AG04450 (cell line): ENCODE results near the gene CRACDL. TPM values are rescaled to one million over a fixed set of nuclear protein-coding genes. Genes with fewer than 3 reads are reported as not detected.

ENCODE experiments used
- CTCF ChIA-PET: fragments of 300-600, 350-600 bp; formaldehyde crosslinking; extraction: SDS; loops from one replicate; lab custom pipeline; 2022; ENCODE audit warnings: antibody characterized with exemption, inconsistent platforms; lab: Charles Lee
- POLR2A ChIA-PET: fragments of 350-600 bp; formaldehyde crosslinking; extraction: SDS; loops from one replicate; lab custom pipeline; 2021; ENCODE audit warnings: antibody characterized with exemption, inconsistent platforms; lab: Yijun Ruan, JAX
- DNase-seq: peaks from one replicate; pipeline ENCODE4 v3.0.0-alpha.2; 2011; ENCODE audit warnings: low read depth, low spot score
- H3K27ac ChIP-seq: one replicate; pipeline ENCODE4 v1.5.1; 2012; ENCODE audit warnings: low read depth, low read length, control low read depth
- H3K27me3 ChIP-seq: one replicate; pipeline ENCODE4 v1.6.0; 2012; ENCODE audit warnings: low read length; ENCODE audit not compliant: control insufficient read depth, insufficient read depth
- H3K4me3 ChIP-seq: 2 replicates; pipeline ENCODE4 v1.5.1; 2011; ENCODE audit warnings: mild to moderate bottlenecking, low read depth, low read length, control low read depth
- H3K9me3 ChIP-seq: 2 replicates; pipeline ENCODE4 v1.5.1; 2012; ENCODE audit warnings: low read length; ENCODE audit not compliant: control insufficient read depth, insufficient read depth
- CTCF ChIP-seq: IDR thresholded peaks from 2 replicates; pipeline ENCODE4 v1.5.1; 2011; ENCODE audit warnings: low read depth, low read length, control low read depth, inconsistent platforms
- polyA plus RNA-seq: library from polyadenylated mRNA; depleted of rRNA; stranded (reverse); fragments of >200 nt; gene quantifications from 2 replicates; pipeline ENCODE4 v1.2.3, GENCODE V29; 2011; rRNA removed
- small RNA-seq: library from RNA; depleted of rRNA; stranded (forward); fragments of <200 nt; gene quantifications from one replicate; pipeline ENCODE3, GENCODE V24; 2012; ENCODE audit warnings: low read depth; ENCODE audit not compliant: insufficient read length

Gene CRACDL
- polyA plus RNA-seq, 1 experiment = not detected

GRCh38 chr2:98748292-98749065 is 187.5 kb downstream of the CRACDL start:
- Histone ChIP-seq H3K27ac (no peak overlapping the region), H3K9me3 (no peaks in the 10 kb centered on the region), H3K4me3 (no peak overlapping the region), H3K27me3 (peaks cover 6% of the 10 kb centered on the region)
- CTCF ChIA-PET = no interaction called here
- no peak for TF ChIP-seq CTCF
- POLR2A ChIA-PET = no interaction called here
- DNase-seq = no peak

DNA sequence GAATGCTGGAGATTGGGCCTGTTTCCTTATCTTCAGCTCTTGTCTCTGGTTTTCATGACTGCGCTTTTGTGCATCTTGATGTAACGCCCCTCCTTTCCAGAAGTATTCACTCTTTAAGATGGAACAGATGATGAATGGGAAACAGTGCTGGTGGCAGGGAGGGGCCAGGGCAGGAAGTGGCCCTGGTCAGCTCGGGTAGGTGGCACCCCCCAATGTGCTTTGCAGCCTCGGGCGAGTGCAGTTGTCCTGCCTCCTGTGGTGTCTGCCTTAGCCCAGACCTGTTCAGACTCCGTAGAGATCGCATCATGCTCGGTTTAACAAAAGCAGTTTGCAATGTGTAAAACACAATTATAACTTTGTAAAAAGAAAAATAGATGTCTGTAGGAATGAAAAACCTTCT is 188.1 kb downstream of the CRACDL start:
- Histone ChIP-seq H3K27me3 (peaks cover 9% of the 10 kb centered on the region), H3K27ac (no peak overlapping the region), H3K4me3 (no peak overlapping the region), H3K9me3 (no peaks in the 10 kb centered on the region)
- ChIA-PET POLR2A (no interaction called here), CTCF (no interaction called here)
- TF ChIP-seq CTCF = no peak
- DNase-seq = no peak

- CTCF ChIA-PET = no interaction called here
- H3K27ac ChIP-seq = no peak overlapping the region
- H3K9me3 ChIP-seq = no peaks in the 10 kb centered on the region
- H3K4me3 ChIP-seq = no peak overlapping the region
- DNase-seq = no peak
- TF ChIP-seq CTCF = no peak
- POLR2A ChIA-PET = no interaction called here
- peaks cover 10% of the 10 kb centered on the region for H3K27me3 ChIP-seq
These were observed 189.6 kb downstream of the CRACDL start for GRCh38 chr2:98746426-98746825.

DNA sequence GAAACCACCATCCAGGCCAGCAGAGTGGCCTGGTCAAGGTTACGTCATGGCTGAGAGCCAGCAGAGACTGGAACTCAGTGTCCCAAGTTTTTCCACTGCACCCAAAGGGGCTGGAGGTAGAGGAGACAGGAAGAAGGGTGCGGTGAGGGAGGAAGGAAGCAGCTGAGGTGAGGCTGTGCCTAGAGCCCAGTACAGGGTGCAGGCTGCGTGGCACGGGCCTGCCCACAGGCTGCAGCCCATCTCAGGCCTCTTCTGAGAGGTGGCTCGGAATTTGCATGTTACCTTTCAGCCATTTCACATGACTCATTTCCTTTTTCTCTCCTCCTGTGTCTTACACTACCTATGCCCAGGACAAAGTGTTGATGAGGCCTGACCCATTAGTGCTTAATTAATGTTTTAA is 191.4 kb downstream of the CRACDL start:
- Histone ChIP-seq H3K27me3 (peaks cover 8% of the 10 kb centered on the region), H3K9me3 (no peaks in the 10 kb centered on the region), H3K27ac (no peak overlapping the region), H3K4me3 (no peak overlapping the region)
- POLR2A ChIA-PET = no interaction called here
- CTCF ChIA-PET = no interaction called here
- DNase-seq = no peak
- no peak for TF ChIP-seq CTCF

Small RNA genes within 50 kb of the gene (small RNA-seq; reads per million reads assigned to genes)
- gene RNU4-84P (not detected), gene RNU7-46P (not detected)

Other genes starting within 250 kb of the CRACDL start
- 0.04 TPM in 1 of 2 replicates, not detected in the other for gene MGAT4A, start 205.1 kb downstream of the CRACDL start, polyA plus RNA-seq
- gene C2orf15, start 205.5 kb upstream of the CRACDL start, polyA plus RNA-seq = 0.14 TPM in 1 of 2 replicates, not detected in the other
- 1.4 and 1.8 TPM in 2 replicates for gene TSGA10, start 218.7 kb upstream of the CRACDL start, polyA plus RNA-seq
- 6.0 and 7.3 TPM in 2 replicates for gene LIPT1, start 218.7 kb upstream of the CRACDL start, polyA plus RNA-seq
- 19.2 and 27.2 TPM in 2 replicates for gene MITD1, start 244.8 kb upstream of the CRACDL start, polyA plus RNA-seq
- 29.9 and 38.3 TPM in 2 replicates for gene MRPL30, start 245.0 kb upstream of the CRACDL start, polyA plus RNA-seq